WERI-Rb-1 (cell line): ENCODE results near the gene CERK.

ENCODE experiments used
- DNase-seq: peaks from one replicate; pipeline ENCODE4 v3.0.0-alpha.2; 2020
- H3K27ac ChIP-seq: fragments of 250-450 bp; sonication (Bioruptor Pico); 2 replicates; pipeline ENCODE4 v1.5.1; 2020; ENCODE audit warnings: mild to moderate bottlenecking, moderate library complexity
- H3K27me3 ChIP-seq: fragments of 250-450 bp; sonication (Bioruptor Pico); 2 replicates; pipeline ENCODE4 v1.5.1; 2021; ENCODE audit warnings: mild to moderate bottlenecking, low read depth, moderate library complexity; ENCODE audit not compliant: insufficient read depth, severe bottlenecking
- H3K36me3 ChIP-seq: fragments of 250-450 bp; sonication (Bioruptor Pico); 2 replicates; pipeline ENCODE4 v1.5.1; 2020; ENCODE audit warnings: mild to moderate bottlenecking, moderate library complexity
- H3K4me3 ChIP-seq: 2 replicates; pipeline ENCODE4 v1.5.1; 2011; ENCODE audit warnings: low read depth, mild to moderate bottlenecking, control low read depth, low read length
- H3K9me3 ChIP-seq: fragments of 250-450 bp; sonication (Bioruptor Pico); 2 replicates; pipeline ENCODE4 v1.5.1; 2021; ENCODE audit warnings: mild to moderate bottlenecking, moderate library complexity; ENCODE audit not compliant: severe bottlenecking
- CTCF ChIP-seq: IDR thresholded peaks from 2 replicates; pipeline ENCODE4 v1.5.1; 2011; ENCODE audit warnings: low read depth, mild to moderate bottlenecking, control low read depth, inconsistent platforms, low read length

The CERK gene

GRCh38 chr22:46675479-46675878 lies 62.6 kb downstream of the CERK start:
- Histone ChIP-seq H3K27me3 (no peaks in the 10 kb centered on the region), H3K4me3 (no peak overlapping the region), H3K27ac (no peak overlapping the region), H3K36me3 (peaks cover 8% of the 10 kb centered on the region), H3K9me3 (no peaks in the 10 kb centered on the region)
- TF ChIP-seq CTCF, result no peak
- DNase-seq, result no peak

DNA sequence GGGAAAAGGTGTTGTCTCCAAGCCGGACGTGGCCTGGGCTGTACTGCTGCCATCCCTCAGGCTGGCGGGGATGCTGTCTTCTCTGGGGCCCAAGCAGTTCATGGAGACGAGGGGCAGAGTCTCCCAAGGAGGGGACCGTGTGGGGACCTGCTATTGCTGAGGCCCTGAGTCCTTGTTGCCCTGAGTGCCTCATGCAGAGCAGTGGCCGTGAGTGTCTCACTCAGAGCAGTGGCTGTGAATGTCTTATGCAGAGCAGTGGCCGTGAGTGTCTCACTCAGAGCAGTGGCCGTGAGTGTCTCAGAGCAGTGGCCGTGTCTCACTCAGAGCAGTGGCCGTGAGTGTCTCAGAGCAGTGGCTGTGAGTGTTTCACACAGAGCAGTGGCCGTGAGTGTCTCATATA lies 63.1 kb downstream of the CERK start:
- DNase-seq, result no peak
- TF ChIP-seq CTCF, result no peak
- Histone ChIP-seq H3K9me3 (no peaks in the 10 kb centered on the region), H3K36me3 (peaks cover 9% of the 10 kb centered on the region), H3K27ac (no peak overlapping the region), H3K4me3 (no peak overlapping the region), H3K27me3 (no peaks in the 10 kb centered on the region)

DNA sequence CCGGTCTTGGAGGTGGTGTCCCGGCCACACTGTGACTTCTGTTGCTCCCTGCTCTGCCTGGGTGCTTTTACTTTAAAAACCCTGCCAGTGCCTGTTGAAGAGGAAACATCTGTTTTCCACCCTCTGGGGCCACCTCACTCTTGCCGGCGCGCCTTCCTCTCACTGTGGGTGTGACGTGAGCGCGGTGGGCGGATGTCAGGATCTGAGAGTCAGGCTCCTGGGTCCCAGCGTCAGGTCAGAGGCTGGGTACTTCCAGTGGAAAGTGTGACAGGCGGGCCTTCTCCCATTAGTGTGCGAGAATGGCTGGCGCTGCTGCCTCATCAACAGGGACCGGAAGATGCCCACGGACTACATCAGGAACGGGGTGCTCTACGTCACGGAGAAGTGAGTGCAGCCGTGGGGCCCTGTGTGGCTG lies 63.7 kb downstream of the CERK start:
- TF ChIP-seq CTCF, result no peak
- no peaks in the 10 kb centered on the region for H3K27me3 ChIP-seq
- no peaks in the 10 kb centered on the region for H3K9me3 ChIP-seq
- DNase-seq, result no peak
- no peak overlapping the region for H3K4me3 ChIP-seq
- H3K36me3 ChIP-seq, result peaks cover 11% of the 10 kb centered on the region
- no peak overlapping the region for H3K27ac ChIP-seq

GRCh38 chr22:46673662-46674236 lies 64.3 kb downstream of the CERK start:
- H3K9me3 ChIP-seq, result no peaks in the 10 kb centered on the region
- no peak overlapping the region for H3K4me3 ChIP-seq
- H3K27me3 ChIP-seq, result no peaks in the 10 kb centered on the region
- H3K27ac ChIP-seq, result no peak overlapping the region
- TF ChIP-seq CTCF, result no peak
- peaks cover 11% of the 10 kb centered on the region for H3K36me3 ChIP-seq
- DNase-seq, result no peak

- Histone ChIP-seq H3K27me3 (no peaks in the 10 kb centered on the region), H3K9me3 (no peaks in the 10 kb centered on the region), H3K36me3 (peaks cover 14% of the 10 kb centered on the region), H3K4me3 (no peak overlapping the region), H3K27ac (no peak overlapping the region)
- TF ChIP-seq CTCF, result no peak
- no peak for DNase-seq
These were observed 64.8 kb downstream of the CERK start for GRCh38 chr22:46673205-46673604.

- no peak overlapping the region for H3K27ac ChIP-seq
- TF ChIP-seq CTCF, result no peak
- no peaks in the 10 kb centered on the region for H3K9me3 ChIP-seq
- H3K36me3 ChIP-seq, result peaks cover 14% of the 10 kb centered on the region
- no peak for DNase-seq
- H3K27me3 ChIP-seq, result no peaks in the 10 kb centered on the region
- H3K4me3 ChIP-seq, result no peak overlapping the region
These were observed 65.3 kb downstream of the CERK start for GRCh38 chr22:46672731-46673130.
